Measurements from ENCODE around the gene HNRNPAB.

The HNRNPAB gene

DNA sequence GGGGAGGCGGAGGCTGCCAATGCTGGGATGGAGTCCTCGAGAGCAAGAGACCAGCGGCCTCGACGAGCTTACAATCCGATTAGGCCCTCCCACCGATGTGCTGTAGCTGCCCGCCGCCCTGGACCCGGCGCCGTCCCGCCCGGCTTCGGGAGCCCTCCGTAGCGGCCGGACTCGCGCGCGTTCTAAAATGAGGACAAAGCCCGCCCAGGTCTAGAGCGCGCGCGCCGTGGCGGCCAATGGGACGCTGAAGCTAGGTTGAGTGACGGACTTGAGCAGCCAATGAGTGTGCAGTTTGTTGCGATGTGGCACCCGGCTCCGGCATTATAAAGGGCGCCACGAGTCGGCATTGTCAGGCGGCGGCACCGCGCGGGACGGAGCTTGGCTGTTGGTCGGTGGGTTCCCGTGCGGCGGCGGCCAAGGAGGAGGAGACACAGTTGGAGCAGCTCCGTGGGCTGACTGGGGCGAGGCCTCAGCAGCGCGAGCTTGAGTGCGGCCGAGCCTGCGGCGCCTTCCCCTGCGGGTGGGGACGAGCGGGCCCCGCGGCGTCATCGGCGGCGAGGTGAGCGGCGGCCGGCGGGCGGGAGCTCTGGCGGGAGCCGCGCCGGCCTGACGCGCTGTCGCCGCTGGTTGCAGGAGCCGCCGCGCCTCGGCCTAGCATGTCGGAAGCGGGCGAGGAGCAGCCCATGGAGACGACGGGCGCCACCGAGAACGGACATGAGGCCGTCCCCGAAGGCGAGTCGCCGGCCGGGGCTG lies at the start of gene HNRNPAB:
TSS of gene HNRNPAB (plus strand) at position 352 of the 753 bp plus-strand sequence. CDS start at position 657, 305 bp downstream.
- DNase-seq (ENCODE audit: low spot score in 2 of 2) = peak; percentile 98 to 99
- Mint-ChIP-seq H3K9me3 (no peaks in the 10 kb centered on the region), H3K27me3 (no peaks in the 10 kb centered on the region), H3K4me1 (peaks cover 29% of the 10 kb centered on the region), H3K27ac (peak within 1 kb of the TSS; percentile 98), H3K4me3 (peak within 1 kb of the TSS; percentile 99), H3K36me3 (peaks cover 21% of the 10 kb centered on the region)
- ATAC-seq (ENCODE audit: low read depth) = peak; percentile 86

DNA sequence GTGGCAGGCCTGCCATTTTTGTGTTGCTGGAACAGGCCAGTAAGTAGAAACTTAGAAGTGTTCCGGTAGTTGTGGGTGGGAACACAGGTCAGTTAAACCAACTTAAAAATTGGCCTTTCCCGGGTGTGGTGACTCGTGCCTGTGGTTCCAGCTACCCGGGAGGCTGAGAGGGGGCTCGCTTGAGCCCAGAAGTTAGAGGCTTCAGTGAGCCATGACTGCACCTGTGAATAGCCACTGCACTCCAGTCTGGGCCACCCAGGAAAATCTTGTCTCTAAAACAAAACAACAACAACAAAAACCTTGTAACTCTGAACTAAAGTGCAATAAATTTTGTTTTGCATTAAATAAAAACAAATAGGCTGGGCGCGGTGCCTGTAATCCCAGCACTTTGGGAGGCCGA lies 49.3 kb upstream of the HNRNPAB start:
- H3K4me1 Mint-ChIP-seq = peaks cover 29% of the 10 kb centered on the region
- no peak for ATAC-seq (ENCODE audit: low read depth)
- DNase-seq (ENCODE audit: low spot score in 2 of 2) = no peak
- H3K27ac Mint-ChIP-seq = no peak overlapping the region
- H3K4me3 Mint-ChIP-seq = no peak overlapping the region
- no peaks in the 10 kb centered on the region for H3K27me3 Mint-ChIP-seq
- H3K9me3 Mint-ChIP-seq = no peaks in the 10 kb centered on the region
- H3K36me3 Mint-ChIP-seq = peaks cover 6% of the 10 kb centered on the region

DNA sequence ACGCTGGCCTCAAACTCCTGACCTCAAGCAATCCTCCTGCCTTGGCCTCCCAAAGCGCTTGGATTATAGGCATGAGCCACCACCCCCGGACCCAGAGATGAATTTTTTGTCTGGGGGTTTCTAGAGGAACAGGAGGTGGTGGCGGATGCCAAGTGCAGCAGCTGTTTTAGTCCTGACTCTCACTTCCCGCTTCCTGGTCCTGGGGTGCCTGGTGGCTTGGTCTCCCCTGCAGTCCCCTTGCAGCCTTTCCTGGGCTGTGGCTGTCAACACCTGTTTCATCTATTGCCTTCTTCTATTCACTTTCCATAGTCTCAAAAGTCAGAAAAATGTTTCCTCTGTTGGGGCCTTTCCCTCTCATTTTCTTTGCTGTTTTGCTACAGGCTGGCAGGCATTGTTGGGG lies 44.2 kb upstream of the HNRNPAB start:
- Mint-ChIP-seq H3K4me1 (peaks cover 6% of the 10 kb centered on the region), H3K27ac (no peak overlapping the region), H3K36me3 (peaks cover 2% of the 10 kb centered on the region), H3K27me3 (peaks cover 7% of the 10 kb centered on the region), H3K4me3 (no peak overlapping the region), H3K9me3 (no peaks in the 10 kb centered on the region)
- no peak for DNase-seq (ENCODE audit: low spot score in 2 of 2)
- ATAC-seq (ENCODE audit: low read depth) = no peak

DNA sequence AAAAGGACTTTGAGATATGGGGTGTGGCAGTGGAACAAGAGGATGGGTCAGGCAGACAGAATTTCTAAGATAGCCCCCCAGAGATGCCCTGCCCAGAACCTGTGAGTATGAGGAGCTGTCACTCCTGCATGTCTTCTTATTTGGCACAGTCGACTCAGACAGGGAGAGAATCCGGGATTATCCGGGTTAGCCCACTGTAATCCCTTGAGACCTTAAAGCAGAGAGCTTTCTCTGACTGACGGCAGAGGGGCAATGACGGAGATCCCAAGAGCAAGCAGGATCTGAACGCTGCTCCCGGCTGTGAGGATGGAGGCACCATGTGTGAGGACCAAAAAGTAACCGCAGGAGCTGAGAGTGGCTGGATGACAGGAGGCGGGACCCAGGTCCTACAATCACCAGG lies 41.9 kb upstream of the HNRNPAB start:
- Mint-ChIP-seq H3K27me3 (peaks cover 7% of the 10 kb centered on the region), H3K27ac (no peak overlapping the region), H3K9me3 (no peaks in the 10 kb centered on the region), H3K4me3 (no peak overlapping the region), H3K4me1 (peaks cover 6% of the 10 kb centered on the region), H3K36me3 (peaks cover 2% of the 10 kb centered on the region)
- ATAC-seq (ENCODE audit: low read depth) = no peak
- no peak for DNase-seq (ENCODE audit: low spot score in 2 of 2)

DNA sequence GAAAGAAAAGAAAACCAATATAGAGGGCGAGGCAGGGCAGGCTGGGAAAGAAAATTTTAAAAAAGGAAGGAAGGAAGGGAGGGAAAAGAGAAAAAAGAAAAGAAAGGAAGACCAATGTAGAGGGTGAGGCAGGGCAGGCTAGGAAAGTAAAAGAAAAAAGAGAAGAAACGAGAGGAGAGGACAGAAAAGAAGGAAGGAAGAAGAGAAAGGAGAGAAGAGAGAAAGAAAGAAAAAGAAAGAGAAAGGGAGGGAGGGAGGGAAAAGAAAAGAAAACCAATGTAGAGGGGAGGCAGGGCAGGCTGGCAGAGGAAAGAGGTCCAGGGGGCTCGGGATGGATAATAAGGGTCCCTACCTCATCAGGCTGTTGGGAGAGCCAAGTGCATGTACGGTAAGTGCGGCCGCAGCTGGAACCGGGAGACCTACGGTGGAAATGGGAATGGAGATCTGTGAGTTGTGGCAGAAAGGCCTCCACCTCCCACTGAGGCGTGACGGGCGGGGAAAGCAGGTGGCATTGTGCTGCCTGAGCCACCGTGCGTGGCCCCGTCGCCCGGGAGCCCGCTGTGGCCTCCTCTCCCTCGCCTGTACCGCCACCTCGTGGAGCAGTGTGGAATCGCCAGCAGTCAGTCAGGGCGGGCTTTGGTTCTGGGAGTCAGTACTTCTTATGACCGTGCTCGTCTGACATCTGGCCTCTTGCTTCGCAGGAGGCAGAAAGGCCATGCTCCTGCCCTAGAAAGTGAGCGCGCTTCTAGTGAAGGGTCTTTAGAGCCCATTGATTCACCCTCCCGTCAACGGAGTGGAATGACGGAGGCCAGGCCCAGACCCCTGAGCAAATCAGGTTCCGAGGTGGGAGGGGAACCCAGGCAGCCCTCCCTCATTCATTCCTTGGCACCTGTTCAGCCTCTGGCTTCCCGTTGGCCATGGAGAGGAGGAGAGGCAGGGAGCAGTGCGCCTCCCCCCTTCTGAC lies 40.3 kb upstream of the HNRNPAB start:
- Mint-ChIP-seq H3K9me3 (no peaks in the 10 kb centered on the region), H3K4me1 (peaks cover 10% of the 10 kb centered on the region), H3K4me3 (peak overlapping the region; percentile 55), H3K27me3 (peaks cover 7% of the 10 kb centered on the region), H3K27ac (peak overlapping the region; percentile 25), H3K36me3 (peaks cover 2% of the 10 kb centered on the region)
- peak; percentile 98 to 100 for DNase-seq (ENCODE audit: low spot score in 2 of 2)
- ATAC-seq (ENCODE audit: low read depth) = peak; percentile 99

DNA sequence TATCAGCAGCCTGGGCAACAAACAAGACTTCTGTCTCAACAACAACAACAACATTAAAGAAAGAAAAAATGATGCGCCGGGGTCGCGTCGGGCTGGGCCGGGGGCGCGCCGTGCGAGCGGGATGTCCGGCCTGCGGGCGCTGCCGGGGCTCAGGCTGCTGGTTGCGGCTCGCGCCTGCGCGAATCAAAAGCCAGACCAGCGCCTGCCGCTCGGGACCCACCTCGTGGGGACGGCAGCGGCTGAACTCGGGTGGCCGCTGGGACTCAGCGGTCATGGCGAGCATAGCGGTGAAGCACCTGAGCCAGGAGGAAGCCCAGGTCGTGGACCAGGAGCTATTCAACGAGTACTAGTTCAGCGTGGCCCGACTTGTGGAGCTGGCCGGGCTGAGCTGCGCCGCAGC lies 38.8 kb upstream of the HNRNPAB start:
- no peak for ATAC-seq (ENCODE audit: low read depth)
- Mint-ChIP-seq H3K4me1 (peaks cover 10% of the 10 kb centered on the region), H3K27me3 (peaks cover 10% of the 10 kb centered on the region), H3K9me3 (no peaks in the 10 kb centered on the region), H3K27ac (no peak overlapping the region), H3K4me3 (no peak overlapping the region), H3K36me3 (peaks cover 2% of the 10 kb centered on the region)
- DNase-seq (ENCODE audit: low spot score in 2 of 2) = no peak

DNA sequence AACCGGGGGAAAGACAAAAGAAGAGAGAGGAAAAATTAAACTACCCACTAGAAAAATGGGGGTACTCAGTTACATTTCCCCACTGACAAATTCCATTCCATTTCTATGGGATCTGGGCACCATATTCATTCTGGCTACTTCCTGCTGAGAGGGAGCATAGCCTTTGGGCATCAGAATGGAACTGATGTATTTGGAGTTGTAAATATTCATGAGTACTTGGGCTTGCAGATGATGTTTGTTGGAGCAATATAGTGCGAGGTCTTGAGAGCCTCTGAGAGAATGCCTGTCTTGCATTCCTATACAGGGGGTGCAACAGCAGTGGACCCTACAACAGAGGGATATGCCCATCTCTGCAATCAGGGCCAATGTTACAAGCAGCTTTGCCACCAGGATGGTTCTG lies 33.9 kb upstream of the HNRNPAB start:
- DNase-seq (ENCODE audit: low spot score in 2 of 2) = no peak
- ATAC-seq (ENCODE audit: low read depth) = no peak
- Mint-ChIP-seq H3K27ac (no peak overlapping the region), H3K4me3 (no peak overlapping the region), H3K27me3 (peaks cover 2% of the 10 kb centered on the region), H3K9me3 (no peaks in the 10 kb centered on the region), H3K4me1 (peaks cover 5% of the 10 kb centered on the region), H3K36me3 (no peaks in the 10 kb centered on the region)

DNA sequence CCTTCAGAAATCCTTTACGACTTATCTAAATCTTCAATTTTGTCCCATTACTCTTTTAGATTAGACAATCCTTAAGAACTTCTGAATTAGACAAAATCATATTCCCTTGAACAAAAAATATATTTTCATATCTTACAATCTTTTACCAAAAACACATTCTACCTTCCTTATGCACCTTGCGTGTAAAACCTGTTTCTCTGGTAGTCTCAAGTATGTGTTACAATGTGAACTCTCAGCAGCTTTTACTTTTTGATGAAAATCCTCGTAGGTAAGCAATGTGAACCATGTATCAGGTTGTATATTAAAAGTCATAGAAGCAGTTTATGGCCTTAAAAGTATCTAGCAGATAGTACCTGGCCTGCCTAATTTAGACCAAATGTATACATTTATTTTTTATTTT lies 29.9 kb upstream of the HNRNPAB start:
- H3K4me3 Mint-ChIP-seq = no peak overlapping the region
- DNase-seq (ENCODE audit: low spot score in 2 of 2) = no peak
- ATAC-seq (ENCODE audit: low read depth) = no peak
- H3K27ac Mint-ChIP-seq = no peak overlapping the region
- no peaks in the 10 kb centered on the region for H3K4me1 Mint-ChIP-seq
- H3K9me3 Mint-ChIP-seq = peaks cover 1% of the 10 kb centered on the region
- H3K36me3 Mint-ChIP-seq = peaks cover 1% of the 10 kb centered on the region
- peaks cover 9% of the 10 kb centered on the region for H3K27me3 Mint-ChIP-seq

DNA sequence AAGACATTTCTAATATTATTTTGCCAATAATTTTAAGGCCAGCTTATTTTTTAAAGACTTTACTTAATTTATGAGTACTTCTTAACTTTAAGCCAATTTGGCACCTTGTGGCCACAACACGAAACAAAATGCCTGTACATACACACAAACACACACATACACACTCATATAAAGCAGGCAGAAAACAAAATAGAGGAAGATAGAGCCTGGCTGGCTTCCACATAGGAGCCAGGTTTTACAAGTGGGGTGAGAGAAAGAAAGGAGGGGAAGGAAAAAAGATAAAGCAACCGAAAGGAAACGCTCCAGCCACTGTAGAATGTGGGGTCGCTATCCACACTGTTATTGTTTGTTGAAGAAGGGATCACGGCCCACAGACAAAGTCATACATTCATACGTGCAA lies 27.5 kb upstream of the HNRNPAB start:
- ATAC-seq (ENCODE audit: low read depth) (no peak), DNase-seq (ENCODE audit: low spot score in 2 of 2) (no peak)
- Mint-ChIP-seq H3K36me3 (peaks cover 1% of the 10 kb centered on the region), H3K4me3 (no peak overlapping the region), H3K27ac (no peak overlapping the region), H3K9me3 (peaks cover 1% of the 10 kb centered on the region), H3K27me3 (peaks cover 10% of the 10 kb centered on the region), H3K4me1 (no peaks in the 10 kb centered on the region)

DNA sequence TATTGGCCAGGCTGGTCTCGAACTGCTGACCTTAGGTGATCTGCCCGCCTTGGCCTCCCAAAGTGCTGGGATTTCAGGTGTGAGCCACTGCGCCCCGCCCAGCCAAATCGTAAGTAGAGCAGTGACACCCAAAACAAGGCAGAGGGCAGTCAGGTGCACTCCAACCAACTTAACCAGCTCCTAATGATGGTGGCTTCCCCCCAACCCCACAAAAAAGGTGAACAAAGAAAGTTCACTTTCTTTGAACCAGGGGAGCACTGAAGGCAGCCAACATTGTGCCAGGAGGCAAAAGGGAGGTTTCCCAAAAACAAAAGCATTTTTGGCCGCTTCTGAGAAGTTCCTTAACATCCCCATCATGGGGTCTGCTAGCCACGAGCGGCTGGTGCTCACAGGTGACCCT lies 26.8 kb upstream of the HNRNPAB start:
- Mint-ChIP-seq H3K27me3 (peaks cover 10% of the 10 kb centered on the region), H3K4me3 (no peak overlapping the region), H3K4me1 (peaks cover 2% of the 10 kb centered on the region), H3K36me3 (peaks cover 1% of the 10 kb centered on the region), H3K9me3 (peaks cover 1% of the 10 kb centered on the region), H3K27ac (no peak overlapping the region)
- DNase-seq (ENCODE audit: low spot score in 2 of 2) = no peak
- ATAC-seq (ENCODE audit: low read depth) = no peak

DNA sequence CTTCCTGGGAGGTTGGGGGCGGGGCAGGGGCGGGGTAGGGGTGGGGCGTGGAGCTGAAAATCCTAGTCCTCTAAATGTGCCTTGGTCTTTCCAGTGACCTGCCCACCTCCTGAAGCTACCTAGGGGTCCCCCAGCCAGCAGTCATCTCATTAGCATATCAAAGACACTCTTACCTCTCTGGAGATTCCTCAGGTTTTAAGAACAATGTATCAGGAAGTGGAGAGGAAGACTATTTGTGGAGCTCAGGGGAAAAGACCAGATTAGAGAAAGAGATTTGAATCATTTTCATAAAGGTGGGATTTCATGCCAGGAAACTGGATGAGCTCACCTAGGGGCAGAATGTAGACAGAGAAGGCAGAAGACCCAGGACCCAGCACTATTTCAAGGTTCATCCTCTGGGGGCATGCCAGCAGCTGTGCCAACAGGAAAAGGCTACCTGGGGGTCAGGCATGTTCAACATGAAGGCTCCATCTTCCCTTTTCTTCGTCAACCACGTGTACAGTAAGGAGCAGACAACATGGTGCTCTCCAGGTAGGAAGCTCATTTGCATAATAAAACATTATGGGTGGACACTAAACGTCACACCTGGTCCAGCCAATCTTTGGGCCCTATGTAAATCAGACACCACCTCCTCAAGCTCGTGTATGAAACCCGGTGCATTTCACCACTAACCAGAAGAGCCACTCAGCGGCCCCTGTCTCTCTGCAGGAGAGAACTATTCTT lies 24.0 kb upstream of the HNRNPAB start:
- no peak overlapping the region for H3K27ac Mint-ChIP-seq
- no peak for DNase-seq (ENCODE audit: low spot score in 2 of 2)
- H3K4me3 Mint-ChIP-seq = no peak overlapping the region
- H3K4me1 Mint-ChIP-seq = peaks cover 2% of the 10 kb centered on the region
- ATAC-seq (ENCODE audit: low read depth) = no peak
- H3K9me3 Mint-ChIP-seq = peaks cover 1% of the 10 kb centered on the region
- H3K27me3 Mint-ChIP-seq = peaks cover 10% of the 10 kb centered on the region
- peaks cover 1% of the 10 kb centered on the region for H3K36me3 Mint-ChIP-seq

DNA sequence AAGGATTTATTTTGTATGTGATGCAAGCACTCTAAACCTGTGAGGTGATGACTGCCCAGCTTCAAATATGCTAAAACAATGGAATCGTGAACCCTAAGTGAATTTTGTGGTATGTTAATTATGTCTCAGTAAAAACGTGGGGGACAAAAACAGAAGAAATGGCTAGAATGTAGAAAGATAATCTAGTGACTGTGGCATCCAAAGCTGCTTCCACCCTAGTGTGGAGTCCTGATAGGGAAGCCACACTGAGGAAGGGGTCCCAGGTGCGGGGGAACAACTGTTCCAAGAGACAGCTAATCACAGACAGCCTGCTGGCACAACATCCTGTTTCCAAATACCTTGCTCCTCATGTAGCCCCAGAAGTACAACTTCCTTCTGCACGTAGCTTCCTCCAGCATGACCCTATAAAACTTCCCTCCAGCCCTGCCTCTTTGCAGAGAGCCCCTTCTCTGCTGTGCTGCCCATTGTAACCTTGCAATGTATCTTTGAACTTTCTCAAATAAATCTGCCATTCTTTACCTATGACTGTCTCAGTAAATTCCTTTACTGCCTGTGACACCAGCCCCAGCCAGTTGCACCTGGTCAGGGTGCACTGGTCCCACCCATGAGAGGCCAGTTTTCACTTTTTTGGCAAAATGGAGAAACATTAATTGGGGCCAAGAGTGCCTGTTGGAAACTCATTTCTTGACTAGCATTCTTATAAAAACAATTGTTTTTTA lies 22.0 kb upstream of the HNRNPAB start:
- Mint-ChIP-seq H3K36me3 (peaks cover 1% of the 10 kb centered on the region), H3K4me1 (peaks cover 2% of the 10 kb centered on the region), H3K4me3 (no peak overlapping the region), H3K27ac (no peak overlapping the region), H3K27me3 (peaks cover 7% of the 10 kb centered on the region), H3K9me3 (peaks cover 1% of the 10 kb centered on the region)
- no peak for ATAC-seq (ENCODE audit: low read depth)
- no peak for DNase-seq (ENCODE audit: low spot score in 2 of 2)

DNA sequence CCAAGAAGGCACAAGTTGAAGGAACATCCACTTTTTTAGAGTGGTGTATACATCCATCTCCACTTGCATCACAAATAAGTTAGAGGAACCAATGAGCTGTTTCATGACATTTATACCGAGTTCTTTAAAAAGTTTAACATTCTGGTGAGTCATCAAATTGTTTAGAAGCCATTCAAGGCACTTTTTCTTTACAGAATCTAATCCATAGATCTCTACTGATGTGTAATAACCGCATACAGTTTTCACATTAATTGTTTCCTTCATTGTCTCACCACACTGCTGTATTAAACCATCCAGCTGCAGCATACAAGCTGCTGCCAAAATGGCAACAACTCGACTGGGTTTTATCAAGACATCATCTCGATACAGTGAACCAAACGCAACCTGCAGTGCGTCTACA lies 17.9 kb upstream of the HNRNPAB start:
- Mint-ChIP-seq H3K4me1 (peaks cover 2% of the 10 kb centered on the region), H3K27ac (no peak overlapping the region), H3K9me3 (no peaks in the 10 kb centered on the region), H3K4me3 (no peak overlapping the region), H3K36me3 (no peaks in the 10 kb centered on the region), H3K27me3 (peaks cover 9% of the 10 kb centered on the region)
- no peak for DNase-seq (ENCODE audit: low spot score in 2 of 2)
- no peak for ATAC-seq (ENCODE audit: low read depth)

All from memory B cell (primary cell).